ENCODE measurements around the gene QRICH2.
"Not testable (repeated sequence)": the region's sequence is repeated elsewhere in the genome, so short reads cannot be mapped to it uniquely, and the experiment has no call there.

QRICH2 gene

DNA sequence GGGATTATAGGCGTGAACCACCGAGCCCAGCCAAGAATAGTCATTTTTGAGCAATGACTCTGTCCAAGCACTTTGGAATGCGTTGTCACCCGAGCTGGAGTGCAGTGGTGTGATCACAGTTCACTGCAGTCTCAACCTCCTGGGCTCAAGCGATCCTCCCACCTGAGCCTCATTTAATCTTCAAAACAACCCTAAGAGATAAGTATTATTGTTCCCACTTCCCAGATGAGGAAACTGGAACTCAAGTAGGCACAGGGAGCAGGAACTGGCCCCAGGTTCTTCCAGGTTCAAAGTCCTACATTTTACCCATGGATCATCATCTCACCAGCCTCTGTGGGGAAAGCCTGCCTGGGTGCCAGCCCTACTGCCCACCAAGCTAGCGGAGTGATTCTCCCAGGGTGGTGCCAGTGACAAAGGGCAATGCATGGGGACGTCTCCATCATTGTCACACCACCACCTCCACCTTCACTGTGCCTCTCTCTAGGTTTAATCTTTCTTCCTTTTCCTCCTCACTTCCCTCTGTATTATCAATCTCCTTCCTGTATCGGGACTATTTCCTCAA, 56.5 kb downstream of the QRICH2 start:
- peak in 1 of 2 donors; percentile 27 for DNase-seq
- Histone ChIP-seq H3K27ac (no peak overlapping the region), H3K4me1 (no peaks in the 10 kb centered on the region), H3K36me3 (no peaks in the 10 kb centered on the region), H3K27me3 (peaks cover 0 to 66% of the 10 kb centered on the region in 2 donors), H3K4me3 (no peak overlapping the region), H3K9me3 (no peaks in the 10 kb centered on the region)
- TF ChIP-seq CTCF (IDR thresholded peaks at IDR 0.05), result no peak
- intact Hi-C loops (cut with DNase I; ENCODE audit: low total_unique reads), result no loop called here

GRCh38 chr17:76250141-76250540, 57.9 kb downstream of the QRICH2 start:
- no peaks in the 10 kb centered on the region for H3K9me3 ChIP-seq
- intact Hi-C loops (cut with DNase I; ENCODE audit: low total_unique reads), result no loop called here
- peaks cover 0 to 75% of the 10 kb centered on the region in 2 donors for H3K27me3 ChIP-seq
- peak in 1 of 2 donors; percentile 9 for DNase-seq
- H3K4me1 ChIP-seq, result no peaks in the 10 kb centered on the region
- no peak overlapping the region for H3K4me3 ChIP-seq
- no peaks in the 10 kb centered on the region for H3K36me3 ChIP-seq
- H3K27ac ChIP-seq, result no peak overlapping the region
- TF ChIP-seq CTCF (IDR thresholded peaks at IDR 0.05), result no peak

GRCh38 chr17:76248013-76248782, 59.9 kb downstream of the QRICH2 start:
- DNase-seq, result no peak
- Histone ChIP-seq H3K4me1 (no peaks in the 10 kb centered on the region), H3K36me3 (no peaks in the 10 kb centered on the region), H3K9me3 (no peaks in the 10 kb centered on the region), H3K27me3 (peaks cover 0 to 77% of the 10 kb centered on the region in 2 donors), H3K4me3 (no peak overlapping the region), H3K27ac (no peak overlapping the region)
- no peak for TF ChIP-seq CTCF (IDR thresholded peaks at IDR 0.05)
- intact Hi-C loops (cut with DNase I; ENCODE audit: low total_unique reads), result no loop called here

DNA sequence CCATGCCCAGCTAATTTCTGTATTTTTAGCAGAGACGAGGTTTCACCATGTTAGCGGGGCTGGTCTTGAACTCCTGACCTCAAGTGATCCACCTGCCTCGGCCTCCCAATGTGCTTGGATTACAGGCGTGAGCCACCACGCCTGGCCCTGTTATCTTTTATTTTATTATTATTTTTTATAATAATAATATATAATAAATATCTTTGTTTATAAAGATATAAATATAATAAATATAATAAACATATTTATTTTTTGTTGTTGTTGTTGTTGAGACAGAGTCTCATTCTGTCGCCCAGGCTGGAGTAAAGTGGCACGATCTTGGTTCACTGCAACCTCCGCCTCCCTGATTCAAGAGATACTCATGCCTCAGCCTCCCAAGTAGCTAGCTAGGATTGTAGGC, 60.8 kb downstream of the QRICH2 start:
- H3K9me3 ChIP-seq, result no peaks in the 10 kb centered on the region
- H3K4me3 ChIP-seq, result no peak overlapping the region
- H3K4me1 ChIP-seq, result no peaks in the 10 kb centered on the region
- H3K27me3 ChIP-seq, result peaks cover 0 to 83% of the 10 kb centered on the region in 2 donors
- TF ChIP-seq CTCF (IDR thresholded peaks at IDR 0.05), result no peak
- DNase-seq, result peak in 1 of 2 donors; percentile 9
- intact Hi-C loops (cut with DNase I; ENCODE audit: low total_unique reads), result no loop called here
- no peaks in the 10 kb centered on the region for H3K36me3 ChIP-seq
- H3K27ac ChIP-seq, result no peak overlapping the region

DNA sequence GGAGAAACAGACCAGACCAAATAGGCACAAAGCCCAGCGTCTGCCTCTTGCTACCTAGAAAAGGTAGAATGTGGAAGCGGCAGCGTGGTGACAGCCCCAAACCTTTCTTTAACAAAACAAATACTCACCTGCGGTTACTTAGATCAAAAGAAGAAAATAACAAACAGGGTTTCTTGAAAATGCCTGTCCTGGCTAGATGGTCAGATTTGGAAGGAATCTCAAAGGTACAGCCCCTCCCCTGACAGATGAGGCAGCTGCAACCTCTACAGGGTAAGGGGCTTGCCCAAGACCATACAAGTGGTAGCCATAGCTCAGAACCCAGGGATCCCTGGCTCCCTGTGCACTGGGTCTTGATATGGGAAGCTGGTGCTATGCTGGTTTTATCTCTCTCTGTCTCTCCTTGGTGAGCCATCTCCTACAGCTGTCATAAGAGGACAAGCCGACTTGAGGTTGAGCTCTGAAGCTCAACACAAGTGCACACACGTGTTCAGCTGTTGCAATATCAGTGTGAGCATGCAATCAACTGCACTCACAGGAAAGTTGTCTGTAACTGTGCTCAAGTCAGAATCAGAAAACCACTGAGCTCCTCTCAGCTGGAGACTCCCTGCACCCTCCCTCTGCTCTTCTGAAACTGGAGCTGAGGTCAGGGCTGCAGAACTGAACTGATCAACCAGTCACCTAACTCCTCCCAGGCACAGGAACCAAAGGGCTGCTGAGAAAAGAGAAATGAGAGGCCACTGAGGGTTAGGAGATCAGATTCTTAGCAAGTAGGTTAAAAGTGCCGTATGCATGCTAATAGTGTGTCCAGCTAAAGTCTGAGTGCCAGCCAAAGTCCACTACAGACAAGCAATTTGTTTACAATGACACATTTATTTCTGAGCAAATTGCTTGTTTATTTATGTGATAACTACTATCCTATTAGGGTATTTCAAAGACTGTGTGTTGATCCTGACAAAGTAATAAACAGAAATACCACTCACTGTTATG, 61.7 kb downstream of the QRICH2 start:
- TF ChIP-seq CTCF (IDR thresholded peaks at IDR 0.05), result no peak
- Histone ChIP-seq H3K27me3 (peaks cover 0 to 88% of the 10 kb centered on the region in 2 donors), H3K36me3 (no peaks in the 10 kb centered on the region), H3K27ac (no peak overlapping the region), H3K4me3 (no peak overlapping the region), H3K9me3 (no peaks in the 10 kb centered on the region), H3K4me1 (peaks cover 0 to 6% (median 4%) of the 10 kb centered on the region in 4 donors)
- DNase-seq, result peak in 1 of 2 donors; percentile 25
- intact Hi-C loops (cut with DNase I; ENCODE audit: low total_unique reads), result no loop called here

GRCh38 chr17:76244721-76245120, 63.4 kb downstream of the QRICH2 start:
- H3K4me1 ChIP-seq, result peaks cover 0 to 17% (median 15%) of the 10 kb centered on the region in 4 donors
- intact Hi-C loops (cut with DNase I; ENCODE audit: low total_unique reads); H3K4me3 ChIP-seq; H3K9me3 ChIP-seq; H3K27ac ChIP-seq; H3K36me3 ChIP-seq: not testable (repeated sequence)
- DNase-seq, result peak in 1 of 2 donors; percentile 31
- H3K27me3 ChIP-seq, result peaks cover 0 to 85% of the 10 kb centered on the region in 2 donors

Data from tibial artery (tissue), 4 donors.